Stimulated activated naive CD4-positive, alpha-beta T cell (primary cell): ENCODE measurements around the gene ELOF1.
A peak's percentile ranks its signal among the peaks of the same experiment; 100 is the strongest.
"Not testable (repeated sequence)": the region's sequence is repeated elsewhere in the genome, so short reads cannot be mapped to it uniquely, and the experiment has no call there.

ENCODE experiments used
- DNase-seq, 6 experiments: peaks; one replicate each; lab custom pipeline; 2025; lab: John Stamatoyannopoulos, UW

Gene ELOF1

GRCh38 chr19:11570039-11570462 is 11.0 kb upstream of the ELOF1 start:
- no peak for DNase-seq

GRCh38 chr19:11566164-11566563 is 7.1 kb upstream of the ELOF1 start:
- no peak for DNase-seq

GRCh38 chr19:11565649-11565980 is 6.6 kb upstream of the ELOF1 start:
- not testable (repeated sequence) for DNase-seq

GRCh38 chr19:11564082-11564807 is 5.2 kb upstream of the ELOF1 start:
- not testable (repeated sequence) for DNase-seq

GRCh38 chr19:11563532-11563931 is 4.5 kb upstream of the ELOF1 start:
- no peak for DNase-seq

- peak; percentile 9 to 79 (median 61) for DNase-seq
Observed at GRCh38 chr19:11560404-11561051, 1.5 kb upstream of the ELOF1 start.

GRCh38 chr19:11556634-11557420 is 2.2 kb downstream of the ELOF1 start:
- DNase-seq = no peak

GRCh38 chr19:11555246-11555645 is 3.8 kb downstream of the ELOF1 start:
- DNase-seq = no peak

- DNase-seq = no peak
Observed at GRCh38 chr19:11554160-11554559, 4.9 kb downstream of the ELOF1 start.

- DNase-seq = no peak
Observed at GRCh38 chr19:11552666-11553372, 6.2 kb downstream of the ELOF1 start.

- DNase-seq = no peak
Observed at GRCh38 chr19:11551603-11552235, 7.3 kb downstream of the ELOF1 start.

- no peak for DNase-seq
Observed at GRCh38 chr19:11550265-11550664, 8.8 kb downstream of the ELOF1 start.

GRCh38 chr19:11549386-11549953 is 9.6 kb downstream of the ELOF1 start:
- DNase-seq = no peak

- DNase-seq = no peak
Observed at GRCh38 chr19:11547929-11548700, 10.9 kb downstream of the ELOF1 start.

- DNase-seq = no peak
Observed at GRCh38 chr19:11541238-11541637, 17.8 kb downstream of the ELOF1 start.

- DNase-seq = no peak
Observed at GRCh38 chr19:11540645-11541044, 18.4 kb downstream of the ELOF1 start.

GRCh38 chr19:11539495-11540365 is 19.3 kb downstream of the ELOF1 start:
- no peak for DNase-seq

- DNase-seq = no peak
Observed at GRCh38 chr19:11538232-11539036, 20.6 kb downstream of the ELOF1 start, which contains the start of gene CNN1. TSS of gene CNN1 (plus strand) at chr19:11538851. CDS start at chr19:11538928, 77 bp downstream.
